Measurements from ENCODE around the gene LRRN1. TPM values are rescaled to one million over a fixed set of nuclear protein-coding genes. Genes with fewer than 3 reads are reported as not detected.

Gene LRRN1
- polyA plus RNA-seq, 1 donor from 2014 or later, result 24.5 TPM

- peak overlapping the region; percentile 87 for H3K4me3 ChIP-seq (ENCODE audit: low read length)
- peak overlapping the region; percentile 33 for H3K27ac ChIP-seq (ENCODE audit: low read length)
- H3K4me2 ChIP-seq (ENCODE audit: low read length), result peak overlapping the region; percentile 89
- H3K9me3 ChIP-seq (ENCODE audit: low read length), result no peaks in the 10 kb centered on the region
- no peaks in the 10 kb centered on the region for H3K36me3 ChIP-seq (ENCODE audit: insufficient read depth, low read length)
- TF ChIP-seq EZH2 (IDR thresholded peaks at IDR 0.05; ENCODE audit: borderline replicate concordance, insufficient read depth, low read length, poor library complexity, severe bottlenecking) (no peak), RAD21 (conservative IDR thresholded peaks at IDR 0.05) (no peak), TAF1 (IDR thresholded peaks at IDR 0.05; ENCODE audit: low read depth) (no peak), SMC3 (conservative IDR thresholded peaks at IDR 0.05; ENCODE audit: poor library complexity) (no peak), MXI1 (conservative IDR thresholded peaks at IDR 0.05; ENCODE audit: poor library complexity, severe bottlenecking) (no peak)
- no peaks in the 10 kb centered on the region for H3K9me2 ChIP-seq (ENCODE audit: insufficient read depth, low read length)
- H3F3A ChIP-seq (ENCODE audit: insufficient read depth, low read length, poor library complexity, severe bottlenecking), result no peaks in the 10 kb centered on the region
- H2AFZ ChIP-seq (ENCODE audit: low read depth, low read length), result no peak overlapping the region
- H3K27me3 ChIP-seq (ENCODE audit: insufficient read depth, low read depth, low read length), result no peaks in the 10 kb centered on the region
- no peaks in the 10 kb centered on the region for H4K20me1 ChIP-seq (ENCODE audit: insufficient read depth)
- peaks cover 57% of the 10 kb centered on the region for H3K79me2 ChIP-seq (replicated peaks; ENCODE audit: insufficient read depth, low read length)
- H3K9ac ChIP-seq (ENCODE audit: low read length), result peak overlapping the region; percentile 82
Observed at GRCh38 chr3:3801494-3801841, 2.2 kb downstream of the LRRN1 start.

DNA sequence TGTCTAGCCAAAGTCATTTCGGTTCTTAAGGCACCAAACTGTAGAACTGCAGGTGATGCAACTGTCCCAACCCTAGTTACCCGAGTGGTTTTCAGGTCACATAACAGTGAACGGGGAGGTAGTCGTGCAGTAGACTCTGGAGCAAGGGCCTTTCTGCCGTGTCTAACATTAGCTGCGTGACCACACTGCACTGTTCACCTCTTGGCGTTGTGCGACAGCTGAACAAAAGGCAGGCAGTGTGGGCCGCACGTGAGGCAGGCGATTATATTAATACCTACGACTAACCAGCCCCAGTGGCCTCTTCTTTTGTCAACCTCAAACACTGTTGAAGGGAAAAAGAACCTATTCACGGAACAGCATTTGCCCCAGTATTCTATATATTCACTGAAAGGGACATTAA lies 2.8 kb downstream of the LRRN1 start:
- TF ChIP-seq TAF1 (IDR thresholded peaks at IDR 0.05; ENCODE audit: low read depth), result no peak
- TF ChIP-seq, protein P1, sequence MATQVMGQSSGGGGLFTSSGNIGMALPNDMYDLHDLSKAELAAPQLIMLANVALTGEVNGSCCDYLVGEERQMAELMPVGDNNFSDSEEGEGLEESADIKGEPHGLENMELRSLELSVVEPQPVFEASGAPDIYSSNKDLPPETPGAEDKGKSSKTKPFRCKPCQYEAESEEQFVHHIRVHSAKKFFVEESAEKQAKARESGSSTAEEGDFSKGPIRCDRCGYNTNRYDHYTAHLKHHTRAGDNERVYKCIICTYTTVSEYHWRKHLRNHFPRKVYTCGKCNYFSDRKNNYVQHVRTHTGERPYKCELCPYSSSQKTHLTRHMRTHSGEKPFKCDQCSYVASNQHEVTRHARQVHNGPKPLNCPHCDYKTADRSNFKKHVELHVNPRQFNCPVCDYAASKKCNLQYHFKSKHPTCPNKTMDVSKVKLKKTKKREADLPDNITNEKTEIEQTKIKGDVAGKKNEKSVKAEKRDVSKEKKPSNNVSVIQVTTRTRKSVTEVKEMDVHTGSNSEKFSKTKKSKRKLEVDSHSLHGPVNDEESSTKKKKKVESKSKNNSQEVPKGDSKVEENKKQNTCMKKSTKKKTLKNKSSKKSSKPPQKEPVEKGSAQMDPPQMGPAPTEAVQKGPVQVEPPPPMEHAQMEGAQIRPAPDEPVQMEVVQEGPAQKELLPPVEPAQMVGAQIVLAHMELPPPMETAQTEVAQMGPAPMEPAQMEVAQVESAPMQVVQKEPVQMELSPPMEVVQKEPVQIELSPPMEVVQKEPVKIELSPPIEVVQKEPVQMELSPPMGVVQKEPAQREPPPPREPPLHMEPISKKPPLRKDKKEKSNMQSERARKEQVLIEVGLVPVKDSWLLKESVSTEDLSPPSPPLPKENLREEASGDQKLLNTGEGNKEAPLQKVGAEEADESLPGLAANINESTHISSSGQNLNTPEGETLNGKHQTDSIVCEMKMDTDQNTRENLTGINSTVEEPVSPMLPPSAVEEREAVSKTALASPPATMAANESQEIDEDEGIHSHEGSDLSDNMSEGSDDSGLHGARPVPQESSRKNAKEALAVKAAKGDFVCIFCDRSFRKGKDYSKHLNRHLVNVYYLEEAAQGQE (IDR thresholded peaks at IDR 0.05; ENCODE audit: borderline replicate concordance), result peak; percentile 66
- TF ChIP-seq MXI1 (conservative IDR thresholded peaks at IDR 0.05; ENCODE audit: poor library complexity, severe bottlenecking), result peak; percentile 71
- peak; percentile 25 for TF ChIP-seq EP300 (conservative IDR thresholded peaks at IDR 0.05; ENCODE audit: poor library complexity, severe bottlenecking)
- peak; percentile 20 for TF ChIP-seq RAD21 (conservative IDR thresholded peaks at IDR 0.05)
- no peak for TF ChIP-seq SMC3 (conservative IDR thresholded peaks at IDR 0.05; ENCODE audit: poor library complexity)
- TF ChIP-seq EZH2 (IDR thresholded peaks at IDR 0.05; ENCODE audit: borderline replicate concordance, insufficient read depth, low read length, poor library complexity, severe bottlenecking), result no peak
- peak; percentile 69 for TF ChIP-seq POLR2AphosphoS5 (IDR thresholded peaks at IDR 0.05)
- no peak for TF ChIP-seq CTCF (IDR thresholded peaks at IDR 0.05; ENCODE audit: poor library complexity, severe bottlenecking)
- Histone ChIP-seq H4K20me1 (ENCODE audit: insufficient read depth) (no peaks in the 10 kb centered on the region), H3K36me3 (ENCODE audit: insufficient read depth, low read length) (no peaks in the 10 kb centered on the region), H3K27me3 (ENCODE audit: insufficient read depth, low read depth, low read length) (no peaks in the 10 kb centered on the region), H3K9me2 (ENCODE audit: insufficient read depth, low read length) (no peaks in the 10 kb centered on the region), H3K9me3 (ENCODE audit: low read length) (no peaks in the 10 kb centered on the region), H2AFZ (ENCODE audit: low read depth, low read length) (no peak overlapping the region), H3K4me2 (ENCODE audit: low read length) (peak overlapping the region; percentile 89), H3F3A (ENCODE audit: insufficient read depth, low read length, poor library complexity, severe bottlenecking) (no peaks in the 10 kb centered on the region), H3K4me3 (ENCODE audit: low read length) (peak overlapping the region; percentile 87), H3K27ac (ENCODE audit: low read length) (peak overlapping the region; percentile 33), H3K9ac (ENCODE audit: low read length) (peak overlapping the region; percentile 82), H3K79me2 (replicated peaks; ENCODE audit: insufficient read depth, low read length) (peaks cover 63% of the 10 kb centered on the region)

Measured in neural cell (in vitro differentiated cells).